Suprapubic skin (tissue), 4 donors: Measurements from ENCODE around the gene IMPA2. TPM values are rescaled to one million over a fixed set of nuclear protein-coding genes. Genes with fewer than 3 reads are reported as not detected.
A peak's percentile ranks its signal among the peaks of the same experiment; 100 is the strongest.

ENCODE experiments used
- DNase-seq, 2 donors: peaks; one replicate each; pipeline ENCODE4 v3.0.0-alpha.2; 2019; ENCODE audit warnings: low spot score in 2 of 2
- H3K27ac ChIP-seq: fragments of 200-600 bp; sonication (generic); one replicate; pipeline ENCODE4 v1.5.1; 2019
- H3K27me3 ChIP-seq: fragments of 200-600 bp; sonication (generic); one replicate; pipeline ENCODE4 v1.5.1; 2019
- H3K36me3 ChIP-seq: fragments of 200-600 bp; sonication (generic); one replicate; pipeline ENCODE4 v1.5.1; 2019
- H3K4me1 ChIP-seq: fragments of 200-600 bp; sonication (generic); one replicate; pipeline ENCODE4 v1.5.1; 2019
- H3K4me3 ChIP-seq: fragments of 200-600 bp; sonication (generic); one replicate; pipeline ENCODE4 v1.5.1; 2019; ENCODE audit warnings: mild to moderate bottlenecking
- H3K9me3 ChIP-seq: fragments of 200-600 bp; sonication (generic); one replicate; pipeline ENCODE4 v1.5.1; 2019
- EP300 ChIP-seq: sonication (generic); formaldehyde crosslinking; IDR thresholded peaks from one replicate; pipeline ENCODE4 v1.6.1; 2017; ENCODE audit warnings: antibody characterized with exemption
- POLR2A ChIP-seq, 2 donors: fragments of 450-650 bp; IDR thresholded peaks; one replicate each; pipeline ENCODE4 v1.6.1; 2017; ENCODE audit warnings: antibody characterized with exemption in 2 of 2, mild to moderate bottlenecking in 2 of 2, moderate library complexity in 2 of 2
- POLR2AphosphoS5 ChIP-seq, 3 donors: sonication (generic); formaldehyde crosslinking; IDR thresholded peaks; one replicate each; pipeline ENCODE4 v1.6.1; 2017; ENCODE audit warnings: antibody characterized with exemption in 3 of 3
- WGBS: methylation state at CpG from one replicate; pipeline ENCODE4 v1.1.5; 2018; 5-methylcytosine and 5-hydroxymethylcytosine counted together
- total RNA-seq, 4 donors: library from RNA; depleted of rRNA; stranded (reverse); fragments of >200 nt; gene quantifications; one replicate each; pipeline ENCODE4 v1.1.0, GENCODE V29; 2016
- TF ChIP-seq, protein P1 (sequence below), 2 donors: fragments of 200-600 bp in 1 of 2; fragments of 450-650 bp in 1 of 2; sonication (generic) in 1 of 2; IDR thresholded peaks; one replicate each; pipeline ENCODE4 v1.5.1; 2016 to 2019; ENCODE audit warnings: antibody characterized with exemption in 2 of 2, mild to moderate bottlenecking in 1 of 2, moderate library complexity in 1 of 2

Gene IMPA2
- total RNA-seq, 4 donors from 2014 or later, result 234 to 396 (median 363) TPM

DNA sequence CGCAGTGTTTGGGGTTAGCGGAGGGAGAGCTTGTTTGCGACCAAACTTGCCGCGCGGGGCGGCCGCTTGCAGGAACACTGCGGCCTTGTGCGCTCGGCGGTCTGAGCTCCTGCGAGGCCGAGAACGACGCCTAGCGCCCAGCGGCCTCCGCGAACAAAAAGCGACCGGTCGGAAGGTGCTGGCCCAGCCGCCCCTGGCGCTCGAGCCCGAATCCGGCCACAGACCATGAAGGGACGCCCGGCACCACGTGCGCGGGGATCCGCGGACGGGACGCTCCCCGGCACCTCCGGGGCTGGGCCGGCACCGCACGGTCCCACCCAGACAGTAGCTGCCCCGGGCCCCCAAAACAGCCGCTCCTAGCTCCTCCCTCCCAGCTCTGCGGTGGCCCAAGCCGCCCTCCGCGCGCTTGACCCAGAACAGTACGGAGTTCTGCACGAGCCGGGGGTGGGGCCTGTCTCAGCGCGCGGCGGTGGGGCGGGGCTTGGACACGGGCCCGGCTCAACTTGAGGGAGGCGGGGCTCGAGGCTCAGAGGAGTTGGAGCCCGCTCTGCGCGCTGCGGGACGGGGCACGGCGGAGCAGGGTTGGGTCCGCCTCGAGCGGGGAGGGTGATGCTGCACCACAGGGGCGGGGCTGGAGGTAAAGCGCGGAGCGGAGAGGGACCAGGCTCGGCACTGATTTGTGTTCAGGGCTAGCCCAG lies 664 bp upstream of the IMPA2 start:
- no peaks in the 10 kb centered on the region for H3K36me3 ChIP-seq
- peak in 1 of 2 donors; percentile 72 for TF ChIP-seq POLR2A (IDR thresholded peaks at IDR 0.05)
- TF ChIP-seq, protein P1, sequence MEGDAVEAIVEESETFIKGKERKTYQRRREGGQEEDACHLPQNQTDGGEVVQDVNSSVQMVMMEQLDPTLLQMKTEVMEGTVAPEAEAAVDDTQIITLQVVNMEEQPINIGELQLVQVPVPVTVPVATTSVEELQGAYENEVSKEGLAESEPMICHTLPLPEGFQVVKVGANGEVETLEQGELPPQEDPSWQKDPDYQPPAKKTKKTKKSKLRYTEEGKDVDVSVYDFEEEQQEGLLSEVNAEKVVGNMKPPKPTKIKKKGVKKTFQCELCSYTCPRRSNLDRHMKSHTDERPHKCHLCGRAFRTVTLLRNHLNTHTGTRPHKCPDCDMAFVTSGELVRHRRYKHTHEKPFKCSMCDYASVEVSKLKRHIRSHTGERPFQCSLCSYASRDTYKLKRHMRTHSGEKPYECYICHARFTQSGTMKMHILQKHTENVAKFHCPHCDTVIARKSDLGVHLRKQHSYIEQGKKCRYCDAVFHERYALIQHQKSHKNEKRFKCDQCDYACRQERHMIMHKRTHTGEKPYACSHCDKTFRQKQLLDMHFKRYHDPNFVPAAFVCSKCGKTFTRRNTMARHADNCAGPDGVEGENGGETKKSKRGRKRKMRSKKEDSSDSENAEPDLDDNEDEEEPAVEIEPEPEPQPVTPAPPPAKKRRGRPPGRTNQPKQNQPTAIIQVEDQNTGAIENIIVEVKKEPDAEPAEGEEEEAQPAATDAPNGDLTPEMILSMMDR (IDR thresholded peaks at IDR 0.05), result no peak
- TF ChIP-seq POLR2AphosphoS5 (IDR thresholded peaks at IDR 0.05), result peak in 1 of 3 donors; percentile 69
- no peak for TF ChIP-seq EP300
- peak overlapping the region; percentile 97 for H3K27ac ChIP-seq
- DNase-seq, result peak; percentile 98 to 99
- H3K4me3 ChIP-seq, result peak overlapping the region; percentile 82
- WGBS, result 0% methylated on average over 7 of the region's 76 CpGs
- no peaks in the 10 kb centered on the region for H3K9me3 ChIP-seq
- H3K4me1 ChIP-seq, result peaks cover 40% of the 10 kb centered on the region
- H3K27me3 ChIP-seq, result no peaks in the 10 kb centered on the region

DNA sequence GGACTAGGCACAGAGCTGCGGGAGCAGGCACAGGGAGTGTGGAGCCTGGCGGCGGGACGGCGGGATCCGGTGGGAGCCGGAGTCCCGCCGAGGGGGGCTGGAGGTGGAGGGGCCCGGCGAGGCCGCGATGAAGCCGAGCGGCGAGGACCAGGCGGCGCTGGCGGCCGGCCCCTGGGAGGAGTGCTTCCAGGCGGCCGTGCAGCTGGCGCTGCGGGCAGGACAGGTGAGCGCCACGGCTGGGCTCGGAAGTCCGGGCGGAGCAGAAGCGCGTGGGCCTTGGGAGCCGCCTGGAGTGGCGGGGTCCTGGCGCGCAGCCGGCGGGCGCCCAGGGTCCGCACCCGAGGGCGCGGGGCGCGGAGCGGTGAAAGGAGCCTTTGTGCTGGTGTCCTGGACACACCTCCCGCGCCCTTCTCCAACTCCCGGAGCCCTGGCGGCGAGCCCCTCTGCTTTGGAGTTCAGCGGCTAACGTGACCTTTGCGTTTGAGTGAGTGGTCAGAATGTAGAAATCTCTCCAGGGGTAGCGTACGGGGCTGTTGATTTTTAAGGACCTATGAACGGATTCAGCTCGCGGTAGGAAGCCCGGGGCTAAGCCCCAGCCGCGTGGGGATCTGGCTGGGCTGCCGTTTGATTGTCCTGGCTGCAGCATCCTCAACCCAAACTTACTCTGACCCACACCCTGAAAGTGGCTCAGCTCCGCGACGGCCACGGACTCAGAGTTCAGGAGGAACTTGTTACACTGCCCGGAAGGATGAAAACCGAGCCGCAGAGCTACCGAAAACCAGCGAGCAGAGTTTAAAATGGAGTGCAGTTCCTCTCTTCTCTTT lies 448 bp downstream of the IMPA2 start:
- peak in 1 of 2 donors; percentile 86 for DNase-seq
- Histone ChIP-seq H3K27me3 (no peaks in the 10 kb centered on the region), H3K4me3 (peak overlapping the region; percentile 82), H3K4me1 (peaks cover 47% of the 10 kb centered on the region), H3K9me3 (no peaks in the 10 kb centered on the region), H3K27ac (peak overlapping the region; percentile 97), H3K36me3 (no peaks in the 10 kb centered on the region)
- TF ChIP-seq POLR2A (IDR thresholded peaks at IDR 0.05), result peak in 1 of 2 donors; percentile 52
- TF ChIP-seq EP300, result no peak
- TF ChIP-seq, protein P1 (IDR thresholded peaks at IDR 0.05), result no peak
- peak in 1 of 3 donors; percentile 58 for TF ChIP-seq POLR2AphosphoS5 (IDR thresholded peaks at IDR 0.05)
- under 1% methylated on average over 58 of the region's 71 CpGs for WGBS

DNA sequence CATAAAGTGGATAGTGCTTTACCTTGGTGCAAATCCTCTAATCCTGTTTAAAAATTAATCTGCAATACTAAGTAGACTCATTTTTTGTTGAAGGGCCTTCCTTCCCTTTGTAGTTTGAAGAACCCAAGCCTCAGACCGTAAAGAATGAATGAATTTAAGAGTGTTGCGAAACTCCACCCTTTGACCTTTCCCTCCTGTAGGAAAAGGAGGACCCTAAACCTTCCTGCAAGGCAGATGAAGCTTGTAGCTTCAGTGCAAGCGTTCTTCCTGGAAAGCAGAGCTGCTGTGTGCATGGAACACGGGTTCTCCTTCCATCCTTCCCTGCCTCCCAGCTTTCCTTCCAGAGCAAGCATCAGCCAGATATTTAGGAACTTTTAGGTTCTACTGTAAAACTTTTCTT lies 1.7 kb downstream of the IMPA2 start:
- 73% methylated on average over 4 of the region's 4 CpGs for WGBS
- TF ChIP-seq POLR2AphosphoS5 (IDR thresholded peaks at IDR 0.05), result no peak
- TF ChIP-seq EP300, result no peak
- no peak for TF ChIP-seq POLR2A (IDR thresholded peaks at IDR 0.05)
- TF ChIP-seq, protein P1 (IDR thresholded peaks at IDR 0.05), result no peak
- Histone ChIP-seq H3K4me3 (peak overlapping the region; percentile 82), H3K27me3 (no peaks in the 10 kb centered on the region), H3K9me3 (no peaks in the 10 kb centered on the region), H3K4me1 (peaks cover 58% of the 10 kb centered on the region), H3K36me3 (no peaks in the 10 kb centered on the region), H3K27ac (no peak overlapping the region)
- peak in 1 of 2 donors; percentile 26 for DNase-seq

DNA sequence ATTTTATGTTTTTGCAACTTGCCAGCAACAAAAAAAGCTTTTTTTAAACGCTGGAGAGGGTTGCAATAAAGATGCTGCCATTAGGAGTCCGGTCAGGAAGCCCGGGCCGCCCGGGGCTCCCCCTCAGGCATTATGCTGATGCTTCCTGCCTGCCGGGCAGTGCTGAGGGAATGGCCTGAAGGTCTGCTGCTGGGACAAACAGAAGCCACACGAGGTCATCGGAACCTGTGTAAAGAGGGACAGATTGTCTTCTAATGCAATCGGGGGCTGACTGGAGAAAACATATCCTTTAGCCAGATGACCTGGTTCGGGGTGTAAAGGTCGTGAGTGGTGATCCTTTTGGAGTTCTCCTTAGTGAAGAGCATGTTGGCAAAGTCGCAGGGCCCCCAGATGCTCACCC lies 2.3 kb downstream of the IMPA2 start:
- 41% methylated on average over 12 of the region's 12 CpGs for WGBS
- no peak for TF ChIP-seq POLR2AphosphoS5 (IDR thresholded peaks at IDR 0.05)
- no peak for TF ChIP-seq EP300
- TF ChIP-seq, protein P1 (IDR thresholded peaks at IDR 0.05), result no peak
- TF ChIP-seq POLR2A (IDR thresholded peaks at IDR 0.05), result no peak
- H3K9me3 ChIP-seq, result no peaks in the 10 kb centered on the region
- H3K27me3 ChIP-seq, result no peaks in the 10 kb centered on the region
- no peak overlapping the region for H3K27ac ChIP-seq
- no peaks in the 10 kb centered on the region for H3K36me3 ChIP-seq
- peaks cover 61% of the 10 kb centered on the region for H3K4me1 ChIP-seq
- H3K4me3 ChIP-seq, result peak overlapping the region; percentile 82
- DNase-seq, result peak in 1 of 2 donors; percentile 62

DNA sequence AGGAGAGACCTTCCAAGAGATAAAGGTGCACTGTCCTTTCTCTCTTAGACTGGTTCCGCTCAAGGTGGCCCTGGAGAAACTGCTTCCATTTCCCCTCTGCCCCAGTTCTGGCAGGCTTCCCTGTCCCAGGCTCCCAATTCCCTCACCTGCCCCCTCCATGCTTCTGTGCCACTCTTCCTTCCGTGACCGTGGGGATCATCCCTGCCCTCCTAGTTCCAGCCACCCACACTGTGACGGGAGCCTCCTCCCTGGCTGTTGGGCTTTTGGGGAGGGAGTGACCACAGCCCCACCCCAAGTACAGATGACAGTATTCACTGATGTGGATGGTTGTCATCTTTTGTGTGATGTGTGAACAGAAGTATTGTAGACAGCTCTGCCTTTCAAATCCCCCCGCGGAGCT lies 2.8 kb downstream of the IMPA2 start:
- 65% methylated on average over 6 of the region's 6 CpGs for WGBS
- H3K4me1 ChIP-seq, result peaks cover 65% of the 10 kb centered on the region
- no peak overlapping the region for H3K27ac ChIP-seq
- H3K4me3 ChIP-seq, result peak overlapping the region; percentile 82
- H3K27me3 ChIP-seq, result no peaks in the 10 kb centered on the region
- H3K36me3 ChIP-seq, result no peaks in the 10 kb centered on the region
- no peaks in the 10 kb centered on the region for H3K9me3 ChIP-seq
- peak in 1 of 2 donors; percentile 46 for DNase-seq
- TF ChIP-seq POLR2AphosphoS5 (IDR thresholded peaks at IDR 0.05), result no peak
- no peak for TF ChIP-seq EP300
- TF ChIP-seq POLR2A (IDR thresholded peaks at IDR 0.05), result no peak
- TF ChIP-seq, protein P1 (IDR thresholded peaks at IDR 0.05), result no peak
